Suprapubic skin (tissue), 3 donors: ENCODE data around the gene SHC2.

Source experiments
- POLR2AphosphoS5 ChIP-seq, 3 donors: sonication (generic); formaldehyde crosslinking; IDR thresholded peaks; one replicate each; pipeline ENCODE4 v1.6.1; 2017; ENCODE audit warnings: antibody characterized with exemption in 3 of 3
- TF ChIP-seq, protein P1 (sequence below), 2 donors: fragments of 200-600 bp in 1 of 2; fragments of 450-650 bp in 1 of 2; sonication (generic) in 1 of 2; IDR thresholded peaks; one replicate each; pipeline ENCODE4 v1.5.1; 2016 to 2019; ENCODE audit warnings: antibody characterized with exemption in 2 of 2, mild to moderate bottlenecking in 1 of 2, moderate library complexity in 1 of 2

DNA sequence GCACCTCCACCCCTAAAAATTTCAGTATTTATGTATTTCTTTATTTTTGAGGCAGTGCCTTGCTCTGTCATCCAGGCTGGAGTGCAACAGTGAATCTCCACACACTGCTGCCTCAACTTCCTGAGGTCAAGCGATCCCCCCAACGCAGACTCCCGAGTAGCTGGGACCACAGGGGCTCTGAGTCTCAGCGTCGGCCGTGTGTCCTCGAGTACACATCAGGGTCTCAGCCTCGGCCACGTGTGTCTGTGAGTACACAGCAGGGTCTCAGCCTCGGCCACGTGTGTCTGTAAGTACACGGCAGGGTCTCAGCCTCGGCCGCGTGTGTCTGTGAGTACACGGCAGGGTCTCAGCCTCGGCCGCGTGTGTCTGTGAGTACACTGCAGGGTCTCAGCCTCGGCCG is 73.1 kb downstream of the SHC2 start:
- TF ChIP-seq, protein P1, sequence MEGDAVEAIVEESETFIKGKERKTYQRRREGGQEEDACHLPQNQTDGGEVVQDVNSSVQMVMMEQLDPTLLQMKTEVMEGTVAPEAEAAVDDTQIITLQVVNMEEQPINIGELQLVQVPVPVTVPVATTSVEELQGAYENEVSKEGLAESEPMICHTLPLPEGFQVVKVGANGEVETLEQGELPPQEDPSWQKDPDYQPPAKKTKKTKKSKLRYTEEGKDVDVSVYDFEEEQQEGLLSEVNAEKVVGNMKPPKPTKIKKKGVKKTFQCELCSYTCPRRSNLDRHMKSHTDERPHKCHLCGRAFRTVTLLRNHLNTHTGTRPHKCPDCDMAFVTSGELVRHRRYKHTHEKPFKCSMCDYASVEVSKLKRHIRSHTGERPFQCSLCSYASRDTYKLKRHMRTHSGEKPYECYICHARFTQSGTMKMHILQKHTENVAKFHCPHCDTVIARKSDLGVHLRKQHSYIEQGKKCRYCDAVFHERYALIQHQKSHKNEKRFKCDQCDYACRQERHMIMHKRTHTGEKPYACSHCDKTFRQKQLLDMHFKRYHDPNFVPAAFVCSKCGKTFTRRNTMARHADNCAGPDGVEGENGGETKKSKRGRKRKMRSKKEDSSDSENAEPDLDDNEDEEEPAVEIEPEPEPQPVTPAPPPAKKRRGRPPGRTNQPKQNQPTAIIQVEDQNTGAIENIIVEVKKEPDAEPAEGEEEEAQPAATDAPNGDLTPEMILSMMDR (IDR thresholded peaks at IDR 0.05): no peak
- TF ChIP-seq POLR2AphosphoS5 (IDR thresholded peaks at IDR 0.05): no peak
